NT2/D1 (cell line): Measurements from ENCODE around the gene DYRK1A.

Experiments used
- DNase-seq: peaks from one replicate; pipeline ENCODE4 v3.0.0-alpha.2; 2011; ENCODE audit warnings: low read depth, low spot score
- H3K27me3 ChIP-seq: 2 replicates; pipeline ENCODE4 v1.6.0; 2011; ENCODE audit warnings: mild to moderate bottlenecking; ENCODE audit not compliant: insufficient read length, insufficient read depth
- H3K36me3 ChIP-seq: 2 replicates; pipeline ENCODE4 v1.6.1; 2011; ENCODE audit warnings: mild to moderate bottlenecking, low read length, mixed read lengths; ENCODE audit not compliant: insufficient read depth, insufficient read length
- H3K4me1 ChIP-seq: 2 replicates; pipeline ENCODE4 v1.5.1; 2011; ENCODE audit not compliant: insufficient read depth, insufficient read length
- H3K4me3 ChIP-seq: 2 replicates; pipeline ENCODE4 v1.5.1; 2011; ENCODE audit warnings: low read depth; ENCODE audit not compliant: insufficient read length
- H3K9ac ChIP-seq: 2 replicates; pipeline ENCODE4 v1.6.0; 2011; ENCODE audit warnings: low read depth; ENCODE audit not compliant: insufficient read length
- H3K9me3 ChIP-seq: 2 replicates; pipeline ENCODE4 v1.5.1; 2011; ENCODE audit warnings: mild to moderate bottlenecking, low read length; ENCODE audit not compliant: insufficient read depth
- SUZ12 ChIP-seq: IDR thresholded peaks from 2 replicates; pipeline ENCODE4 v1.6.1; 2011; ENCODE audit not compliant: insufficient read length, insufficient read depth; ENCODE audit errors: extremely low read depth
- YY1 ChIP-seq: IDR thresholded peaks from 2 replicates; pipeline ENCODE4 v1.6.1; 2011; ENCODE audit not compliant: insufficient read length, insufficient read depth
- ZNF274 ChIP-seq: IDR thresholded peaks from 2 replicates; pipeline ENCODE4 v1.6.1; 2011; ENCODE audit warnings: mild to moderate bottlenecking, low read depth, low read length

DYRK1A gene

DNA sequence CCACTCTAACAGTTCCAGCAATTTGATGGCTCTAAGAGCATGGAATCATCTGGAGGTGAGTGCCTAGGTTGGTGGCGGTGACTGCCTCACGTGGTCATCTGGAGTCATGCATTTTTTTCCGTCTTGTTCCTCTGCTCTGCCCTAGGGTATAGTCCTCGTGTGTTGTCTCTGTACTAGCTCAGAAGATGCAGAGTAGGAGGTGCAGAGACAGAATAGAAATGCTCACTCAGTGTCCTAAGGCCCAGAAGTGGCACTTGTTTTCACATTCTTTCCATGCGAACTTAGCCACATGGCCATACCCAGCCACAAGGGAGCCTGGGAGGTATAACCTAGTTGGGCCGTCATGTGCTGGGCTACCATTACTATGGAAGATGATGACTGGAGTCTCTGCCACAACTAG, 30.3 kb downstream of the DYRK1A start:
- no peak overlapping the region for H3K4me3 ChIP-seq
- no peak for DNase-seq
- H3K9ac ChIP-seq = no peak overlapping the region
- no peaks in the 10 kb centered on the region for H3K4me1 ChIP-seq
- H3K36me3 ChIP-seq = peaks cover 17% of the 10 kb centered on the region
- H3K9me3 ChIP-seq = peaks cover 15% of the 10 kb centered on the region
- H3K27me3 ChIP-seq = no peaks in the 10 kb centered on the region
- no peak for TF ChIP-seq ZNF274
- no peak for TF ChIP-seq SUZ12
- TF ChIP-seq YY1 = no peak

GRCh38 chr21:37398697-37399096, 32.1 kb downstream of the DYRK1A start:
- Histone ChIP-seq H3K4me3 (no peak overlapping the region), H3K9ac (no peak overlapping the region), H3K9me3 (peaks cover 21% of the 10 kb centered on the region), H3K27me3 (no peaks in the 10 kb centered on the region), H3K36me3 (peaks cover 4% of the 10 kb centered on the region), H3K4me1 (no peaks in the 10 kb centered on the region)
- no peak for DNase-seq
- TF ChIP-seq YY1 = no peak

GRCh38 chr21:37402251-37402867, 35.8 kb downstream of the DYRK1A start:
- TF ChIP-seq YY1 (no peak), ZNF274 (no peak), SUZ12 (no peak)
- H3K4me3 ChIP-seq = no peak overlapping the region

GRCh38 chr21:37405629-37406028, 39.1 kb downstream of the DYRK1A start:
- TF ChIP-seq ZNF274 (no peak), YY1 (no peak), SUZ12 (no peak)
- Histone ChIP-seq H3K4me1 (no peaks in the 10 kb centered on the region), H3K9me3 (peaks cover 18% of the 10 kb centered on the region), H3K27me3 (no peaks in the 10 kb centered on the region), H3K9ac (no peak overlapping the region), H3K4me3 (no peak overlapping the region), H3K36me3 (peaks cover 3% of the 10 kb centered on the region)
- DNase-seq = no peak

More at GRCh38 chr21:37402251-37402867, 35.8 kb downstream of the DYRK1A start:
- no peaks in the 10 kb centered on the region for H3K4me1 ChIP-seq
- DNase-seq = no peak
- no peaks in the 10 kb centered on the region for H3K27me3 ChIP-seq
- H3K9ac ChIP-seq = no peak overlapping the region
- peaks cover 21% of the 10 kb centered on the region for H3K9me3 ChIP-seq
- H3K36me3 ChIP-seq = no peaks in the 10 kb centered on the region

GRCh38 chr21:37407719-37408420, 41.3 kb downstream of the DYRK1A start:
- H3K9ac ChIP-seq = no peak overlapping the region
- no peaks in the 10 kb centered on the region for H3K27me3 ChIP-seq
- no peak for DNase-seq
- no peak overlapping the region for H3K4me3 ChIP-seq
- TF ChIP-seq SUZ12 (no peak), YY1 (no peak), ZNF274 (no peak)
- no peaks in the 10 kb centered on the region for H3K9me3 ChIP-seq
- no peaks in the 10 kb centered on the region for H3K4me1 ChIP-seq
- H3K36me3 ChIP-seq = peaks cover 4% of the 10 kb centered on the region

DNA sequence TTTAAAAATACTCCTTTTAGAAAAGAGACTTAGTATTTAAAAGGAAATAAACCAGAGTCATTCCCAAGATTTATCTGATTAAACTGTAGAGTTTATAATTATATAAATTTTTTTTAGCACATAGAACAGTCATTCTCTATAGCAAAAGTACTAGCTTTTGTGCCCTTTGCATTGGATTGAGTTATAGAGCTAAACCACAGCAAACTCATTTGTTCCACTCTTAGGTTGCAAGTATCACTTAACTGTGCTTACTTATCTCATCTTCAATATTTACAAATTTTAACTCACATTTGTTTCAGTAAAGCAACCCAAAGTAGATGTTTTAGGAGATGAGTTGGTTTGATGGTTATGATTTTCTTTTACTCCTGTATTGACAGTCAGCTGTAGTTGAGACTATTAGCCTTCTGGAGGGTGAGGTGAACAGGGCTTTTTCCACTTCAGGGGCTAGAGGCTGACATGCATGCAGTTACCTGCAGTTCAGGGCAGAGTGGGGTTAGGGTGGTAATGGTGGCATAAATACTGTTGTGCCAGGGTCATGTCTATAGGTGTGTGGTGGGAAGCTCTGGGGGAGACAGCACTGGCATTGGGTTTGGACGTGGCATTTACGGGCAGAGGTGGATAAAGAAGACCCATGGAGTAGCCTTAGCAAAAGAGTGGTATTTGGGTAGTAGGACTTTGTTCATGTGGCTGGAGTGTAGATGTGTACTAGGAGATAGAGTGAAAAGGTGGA, 42.1 kb downstream of the DYRK1A start:
- no peak for DNase-seq
- TF ChIP-seq ZNF274 (no peak), SUZ12 (no peak), YY1 (no peak)
- peaks cover 4% of the 10 kb centered on the region for H3K36me3 ChIP-seq
- no peak overlapping the region for H3K9ac ChIP-seq
- no peaks in the 10 kb centered on the region for H3K27me3 ChIP-seq
- no peaks in the 10 kb centered on the region for H3K9me3 ChIP-seq
- H3K4me3 ChIP-seq = no peak overlapping the region
- no peaks in the 10 kb centered on the region for H3K4me1 ChIP-seq

DNA sequence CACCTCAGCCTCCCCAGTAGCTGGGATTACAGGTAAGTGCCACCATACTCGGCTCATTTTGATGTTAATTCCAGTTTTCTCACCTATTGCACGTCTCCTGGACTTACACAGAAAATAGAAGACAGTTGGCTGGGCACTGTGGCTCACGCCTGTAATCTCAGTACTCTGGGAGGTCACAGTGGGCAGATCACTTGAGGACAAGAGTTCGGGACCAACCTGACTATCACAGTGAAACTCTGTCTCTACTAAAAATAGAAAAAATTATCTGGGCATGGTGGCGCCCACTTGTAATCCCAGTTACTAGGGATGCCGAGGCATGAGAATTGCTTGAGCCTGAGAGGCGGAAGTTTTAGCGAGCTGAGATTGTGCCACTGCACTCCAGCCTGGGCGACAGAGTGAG, 44.1 kb downstream of the DYRK1A start:
- DNase-seq = no peak
- Histone ChIP-seq H3K4me1 (no peaks in the 10 kb centered on the region), H3K9ac (no peak overlapping the region), H3K27me3 (no peaks in the 10 kb centered on the region), H3K36me3 (peaks cover 4% of the 10 kb centered on the region), H3K9me3 (no peaks in the 10 kb centered on the region), H3K4me3 (no peak overlapping the region)
- no peak for TF ChIP-seq ZNF274
- no peak for TF ChIP-seq SUZ12
- no peak for TF ChIP-seq YY1
